Smooth muscle cell of the pulmonary artery (primary cell): ENCODE results near the gene TMEM129. TPM values are rescaled to one million over a fixed set of nuclear protein-coding genes. Genes with fewer than 3 reads are reported as not detected.

Source experiments
- total RNA-seq: library from RNA; depleted of rRNA; stranded (reverse); fragments of >200 nt; gene quantifications from 2 replicates; pipeline ENCODE4 v1.2.3, GENCODE V29; 2014

Gene TMEM129
- 56.2 and 58.2 TPM in 2 replicates for total RNA-seq

GRCh38 chr4:1721003-1721665 is at the start of gene TMEM129, which contains the start of gene TACC3:
Gene TMEM129 (minus strand): TSS chr4:1721323. CDS start chr4:1720837, 486 bp downstream.
Gene TACC3 (plus strand): TSS chr4:1721521. CDS start chr4:1723422, 1,901 bp downstream.

GRCh38 chr4:1712216-1713002 is 8.7 kb downstream of the TMEM129 start, which contains the start of gene SLBP:
Gene SLBP (minus strand): TSS chr4:1712319. CDS start chr4:1712188, 131 bp downstream.

DNA sequence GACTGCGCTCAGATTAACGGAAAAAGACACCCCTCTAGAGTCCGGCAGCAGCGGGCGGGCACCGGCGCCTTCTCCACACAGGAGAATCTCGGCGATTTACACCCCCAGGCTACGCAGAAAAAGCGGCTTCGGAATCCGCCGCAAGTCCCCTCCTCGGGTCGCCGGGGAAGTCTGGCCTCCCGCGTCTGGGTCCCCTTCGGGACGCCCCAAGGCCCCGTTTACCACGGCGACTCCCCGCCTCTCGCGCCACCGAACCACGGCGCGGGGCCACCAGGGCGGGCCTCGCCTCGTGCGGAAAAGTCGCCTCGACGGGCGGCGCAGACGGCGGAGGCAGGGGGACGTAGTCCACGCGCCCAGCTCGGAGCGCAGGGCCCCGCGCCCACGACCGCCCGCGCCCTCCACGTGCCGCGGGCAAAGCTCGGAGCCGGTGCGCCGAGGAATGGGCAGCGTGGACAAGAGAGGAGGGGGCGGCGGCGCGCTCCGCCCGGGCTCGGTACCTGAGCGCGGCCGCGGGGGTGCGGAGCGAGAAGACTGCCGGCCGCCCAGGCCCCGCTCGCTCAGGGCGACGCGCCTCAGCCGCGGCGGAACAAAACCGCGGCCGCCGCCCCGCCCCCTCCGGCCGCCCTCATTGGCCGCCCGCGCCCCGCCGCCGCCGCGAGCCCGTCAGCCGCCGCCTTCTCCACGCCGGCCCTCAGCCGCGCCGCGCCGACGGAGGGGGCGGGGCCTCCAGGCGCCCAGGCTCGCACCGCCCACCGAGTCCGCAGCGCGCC is 37.2 kb downstream of the TMEM129 start, which contains the start of gene FAM53A:
FAM53A (minus strand) TSS at position 578 of the 770 bp plus-strand sequence. CDS start 15,572 bp downstream, outside the sequence.

Other genes with a start within 250 kb of the TMEM129 start
- gene FAM53A, start 37.0 kb downstream of the TMEM129 start, total RNA-seq = 0.72 and 1.6 TPM in 2 replicates
- 43.1 and 48.8 TPM in 2 replicates for gene SLBP, start 9.0 kb downstream of the TMEM129 start, total RNA-seq
- 4.9 and 7.0 TPM in 2 replicates for gene TACC3, start 198 bp upstream of the TMEM129 start, total RNA-seq
- 0.20 and 0.59 TPM in 2 replicates for gene FGFR3, start 72.0 kb upstream of the TMEM129 start, total RNA-seq
- 64.5 and 95.2 TPM in 2 replicates for gene LETM1, start 134.8 kb upstream of the TMEM129 start, total RNA-seq
- gene NSD2, start 150.1 kb upstream of the TMEM129 start, total RNA-seq = 53.1 and 55.7 TPM in 2 replicates